ENCODE data around the gene TRPV4. TPM values are rescaled to one million over a fixed set of nuclear protein-coding genes. Genes with fewer than 3 reads are reported as not detected.

Gene TRPV4
- total and polyA plus RNA-seq, 9 of the 15 experiments (the other 6 are each of a cell fraction or from before 2014, with no cell fraction given): 0.13 TPM; not detected in 8

GRCh38 chr12:109871668-109872314 is 38.6 kb upstream of the TRPV4 start:
- POLR2A ChIA-PET: interaction anchor here (0.6 to 2.2 kb wide), 2 partner anchors 12 to 319 kb away, joined by 3 to 8 read pairs; no protein-coding TSS in a partner anchor
- ATAC-seq (peak; percentile 49), FAIRE-seq (no peak), DNase-seq (ENCODE audit: extremely low read depth in 1 of 4, low spot score in 3 of 4) (no peak)
- H3K4me2 ChIP-seq (ENCODE audit: insufficient read depth, low read length): no peak overlapping the region
- H2AFZ ChIP-seq (ENCODE audit: low read depth, low read length): no peak overlapping the region
- no TSS peak for BruUV-seq (replicated peaks)
- H3K9ac ChIP-seq (ENCODE audit: insufficient read depth in 1 of 2, low read depth in 2 of 2, low read length in 2 of 2): no peak overlapping the region
- intact Hi-C loops (cut with micrococcal nuclease): no loop called here
- TF ChIP-seq ZNF507 (tag; conservative IDR thresholded peaks at IDR 0.05) (no peak), EZH2 (IDR thresholded peaks at IDR 0.05; ENCODE audit: borderline replicate concordance, low read depth, low read length) (no peak), NCOA4 (IDR thresholded peaks at IDR 0.05; ENCODE audit: partially characterized antibody) (no peak), TAF9B (IDR thresholded peaks at IDR 0.05; ENCODE audit: partially characterized antibody) (no peak), ZBTB34 (CRISPR knock-in tag; IDR thresholded peaks at IDR 0.05) (no peak), RCOR1 (IDR thresholded peaks at IDR 0.05; ENCODE audit: borderline replicate concordance in 1 of 2, low read depth in 2 of 2, low read length in 2 of 2) (peak in 1 of 2 experiments; percentile 85; a peak in 2 of 4 replicates), ZNF583 (CRISPR knock-in tag; IDR thresholded peaks at IDR 0.05) (no peak), NFE2 (IDR thresholded peaks at IDR 0.05; ENCODE audit: low read depth) (0 out of 2 replicates have a peak, but pooled peaks have one; percentile 12), EGR1 (conservative IDR thresholded peaks at IDR 0.05) (peak; percentile 28; the same call in 1 of the 2 replicates), NEUROD1 (IDR thresholded peaks at IDR 0.05; ENCODE audit: borderline replicate concordance, low read depth, low read length, partially characterized antibody) (no peak), HNRNPLL (IDR thresholded peaks at IDR 0.05; ENCODE audit: low read depth, low read length, poor library complexity, severe bottlenecking) (no peak), MAFG (tag; conservative IDR thresholded peaks at IDR 0.05) (no peak), KDM1A (IDR thresholded peaks at IDR 0.05) (peak; percentile 85 to 90), TAF15 (IDR thresholded peaks at IDR 0.05; ENCODE audit: low read depth, low read length) (no peak), PHF21A (IDR thresholded peaks at IDR 0.05; ENCODE audit: borderline replicate concordance, low read depth) (no peak), NR3C1 (CRISPR knock-in tag; IDR thresholded peaks at IDR 0.05) (no peak)
- TF ChIP-seq, protein P1, sequence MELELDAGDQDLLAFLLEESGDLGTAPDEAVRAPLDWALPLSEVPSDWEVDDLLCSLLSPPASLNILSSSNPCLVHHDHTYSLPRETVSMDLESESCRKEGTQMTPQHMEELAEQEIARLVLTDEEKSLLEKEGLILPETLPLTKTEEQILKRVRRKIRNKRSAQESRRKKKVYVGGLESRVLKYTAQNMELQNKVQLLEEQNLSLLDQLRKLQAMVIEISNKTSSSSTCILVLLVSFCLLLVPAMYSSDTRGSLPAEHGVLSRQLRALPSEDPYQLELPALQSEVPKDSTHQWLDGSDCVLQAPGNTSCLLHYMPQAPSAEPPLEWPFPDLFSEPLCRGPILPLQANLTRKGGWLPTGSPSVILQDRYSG (tag; conservative IDR thresholded peaks at IDR 0.05; ENCODE audit: low read depth): no peak
- H3K4me3 ChIP-seq: no peak overlapping the region
- H3K79me2 ChIP-seq (ENCODE audit: control insufficient read depth, insufficient read depth, low read length): no peaks in the 10 kb centered on the region
- no peaks in the 10 kb centered on the region for H3K4me1 ChIP-seq (replicated peaks in 1 of 2; ENCODE audit: control insufficient read depth in 2 of 2, insufficient read depth in 2 of 2, low read length in 2 of 2)
- no peak overlapping the region for H3K27ac ChIP-seq (ENCODE audit: extremely low read depth, low read depth, low read length)
- H3K27me3 ChIP-seq (ENCODE audit: control insufficient read depth in 2 of 2, insufficient read depth in 2 of 2, low read length in 2 of 2): peaks cover 3 to 19% of the 10 kb centered on the region in 2 experiments; a peak in 3 of 5 replicates
- H3K9me3 ChIP-seq (replicated peaks; ENCODE audit: control insufficient read depth, insufficient read depth, low read depth, low read length): no peaks in the 10 kb centered on the region
- CTCF ChIA-PET (ENCODE audit: low intra/inter-chr PET ratio): no interaction called here
- H4K20me1 ChIP-seq (replicated peaks; ENCODE audit: control insufficient read depth, insufficient read depth, low read length): no peaks in the 10 kb centered on the region; the same call in 1 of the 2 replicates
- 25% methylated on average over 7 of the region's 7 CpGs for WGBS (ENCODE audit: insufficient coverage, low coverage, missing lambda C conversion rate)
- no peaks in the 10 kb centered on the region for H3K36me3 ChIP-seq (ENCODE audit: control insufficient read depth, insufficient read depth, low read length)
- H3K9me1 ChIP-seq (ENCODE audit: control insufficient read depth, insufficient read depth, low read length): no peaks in the 10 kb centered on the region
- in situ Hi-C loops (cut with MboI): no loop called here
